ENCODE data around the gene PRR23A.
"Not testable (repeated sequence)": the region's sequence is repeated elsewhere in the genome, so short reads cannot be mapped to it uniquely, and the experiment has no call there.

The PRR23A gene

DNA sequence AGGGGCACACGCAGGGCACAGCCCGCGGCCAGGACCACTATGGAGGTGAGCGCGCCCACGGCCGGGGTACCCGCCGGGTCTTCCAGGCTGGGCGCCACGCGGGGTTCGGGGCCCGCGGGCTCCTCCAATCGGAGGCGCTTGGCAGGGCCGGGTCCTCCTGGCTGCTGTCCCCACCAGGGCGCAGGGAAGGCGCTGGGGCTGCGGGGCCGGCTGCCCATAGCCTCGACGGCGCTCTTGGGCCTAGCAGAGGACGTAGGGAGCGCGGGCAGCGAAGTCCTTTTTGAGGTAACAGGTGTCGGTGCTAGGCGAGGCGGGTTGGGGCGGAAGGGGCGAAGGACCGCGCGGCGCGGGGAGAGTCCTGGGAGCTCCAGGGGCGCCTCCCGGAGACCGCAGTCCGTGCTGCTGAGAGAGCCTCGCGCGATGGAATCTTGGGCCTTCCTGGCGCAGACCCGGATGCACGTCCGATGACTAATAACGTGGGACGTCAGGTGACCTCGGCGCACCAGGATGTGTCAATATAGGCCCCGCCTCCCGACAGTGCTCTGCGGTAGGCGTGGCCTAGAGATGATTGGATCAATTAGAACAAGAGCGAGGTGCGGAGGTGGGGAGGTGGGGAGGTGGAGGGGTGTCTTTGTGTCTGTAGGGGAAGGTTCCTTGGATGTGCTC, at the start of gene PRR23A:
PRR23A (minus strand) TSS at position 218 of the 666 bp plus-strand sequence; CDS start at position 218, 0 bp downstream.
- DNase-seq: no peak

DNA sequence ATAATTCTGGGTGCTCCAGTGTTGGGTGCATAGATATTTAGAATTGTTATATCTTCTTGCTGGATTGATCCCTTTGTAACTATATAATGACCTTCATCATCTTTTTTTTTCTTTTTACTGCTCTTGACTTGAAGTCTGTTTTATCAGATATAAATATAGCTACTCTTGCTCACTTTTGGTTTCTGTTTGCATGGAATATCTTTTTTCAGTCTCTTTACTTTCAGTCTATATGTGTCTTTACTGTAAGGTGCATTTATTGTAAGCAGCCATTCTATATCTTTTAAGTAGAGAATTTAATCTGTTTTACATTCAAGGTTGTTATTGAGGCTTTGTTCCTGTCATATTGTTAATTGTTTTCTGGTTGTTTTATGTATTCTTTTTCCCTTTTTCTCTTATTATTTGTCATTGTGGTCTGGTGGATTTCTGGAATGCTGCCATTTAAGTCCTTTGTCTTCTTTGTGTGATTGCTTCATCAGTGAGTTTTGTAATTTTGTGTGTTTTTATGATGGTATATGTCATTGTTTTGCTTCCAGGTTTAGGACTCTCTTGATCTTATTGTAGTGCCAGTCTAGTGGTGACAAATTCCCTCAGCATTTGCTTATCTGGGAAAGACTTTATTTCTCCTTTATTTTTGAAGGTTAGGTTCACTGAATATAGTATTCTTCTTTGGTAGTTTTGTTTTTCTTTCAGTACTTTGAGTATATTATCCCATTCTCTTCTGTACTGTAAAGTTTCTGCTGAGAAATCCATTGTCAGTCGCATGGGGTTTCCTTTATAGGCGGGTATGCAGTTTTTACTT, 46.9 kb upstream of the PRR23A start:
- DNase-seq: no peak

DNA sequence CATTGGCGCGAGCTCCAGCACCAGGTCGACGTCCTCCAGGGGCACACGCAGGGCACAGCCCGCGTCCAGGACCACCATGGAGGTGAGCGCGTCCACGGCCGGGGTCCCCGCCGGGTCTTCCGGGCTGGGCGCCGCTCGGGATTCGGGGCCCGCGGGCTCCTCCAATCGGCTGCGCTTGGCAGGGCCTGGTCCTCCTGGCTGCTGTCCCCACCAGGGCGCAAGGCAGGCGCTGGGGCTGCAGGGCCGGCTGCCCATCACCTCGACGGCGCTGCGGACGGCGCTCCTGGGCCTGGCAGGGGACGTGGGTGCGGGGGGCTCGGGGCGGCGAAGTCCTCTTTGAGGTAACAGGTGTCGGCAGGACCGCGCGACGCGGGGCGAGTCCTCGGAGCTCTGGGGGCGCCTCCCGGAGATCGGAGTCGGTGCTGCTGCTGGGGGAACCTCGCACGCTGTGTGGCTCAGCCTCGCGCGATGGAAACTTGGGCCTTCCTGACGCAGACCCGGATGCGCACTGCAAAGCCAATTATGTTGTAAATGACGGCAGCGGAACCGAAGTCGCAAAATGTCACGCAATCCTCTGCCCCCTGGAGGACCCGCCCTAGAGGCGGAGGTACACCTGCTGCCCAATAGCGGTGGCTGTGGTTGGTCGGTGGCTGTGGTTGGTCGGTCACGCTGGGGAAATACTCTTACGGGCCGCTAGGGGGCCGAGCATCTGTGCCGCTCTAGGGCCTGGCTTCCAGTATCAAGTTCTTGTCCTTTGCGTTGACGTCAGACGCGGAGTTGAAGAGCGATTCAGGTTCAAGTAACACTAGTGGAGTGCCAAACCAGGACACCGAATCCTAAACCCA, 38.5 kb upstream of the PRR23A start, which contains the start of gene PRR23C:
PRR23C (minus strand) TSS at position 527 of the 845 bp plus-strand sequence; CDS start at position 255, 272 bp downstream.
- no peak for DNase-seq

DNA sequence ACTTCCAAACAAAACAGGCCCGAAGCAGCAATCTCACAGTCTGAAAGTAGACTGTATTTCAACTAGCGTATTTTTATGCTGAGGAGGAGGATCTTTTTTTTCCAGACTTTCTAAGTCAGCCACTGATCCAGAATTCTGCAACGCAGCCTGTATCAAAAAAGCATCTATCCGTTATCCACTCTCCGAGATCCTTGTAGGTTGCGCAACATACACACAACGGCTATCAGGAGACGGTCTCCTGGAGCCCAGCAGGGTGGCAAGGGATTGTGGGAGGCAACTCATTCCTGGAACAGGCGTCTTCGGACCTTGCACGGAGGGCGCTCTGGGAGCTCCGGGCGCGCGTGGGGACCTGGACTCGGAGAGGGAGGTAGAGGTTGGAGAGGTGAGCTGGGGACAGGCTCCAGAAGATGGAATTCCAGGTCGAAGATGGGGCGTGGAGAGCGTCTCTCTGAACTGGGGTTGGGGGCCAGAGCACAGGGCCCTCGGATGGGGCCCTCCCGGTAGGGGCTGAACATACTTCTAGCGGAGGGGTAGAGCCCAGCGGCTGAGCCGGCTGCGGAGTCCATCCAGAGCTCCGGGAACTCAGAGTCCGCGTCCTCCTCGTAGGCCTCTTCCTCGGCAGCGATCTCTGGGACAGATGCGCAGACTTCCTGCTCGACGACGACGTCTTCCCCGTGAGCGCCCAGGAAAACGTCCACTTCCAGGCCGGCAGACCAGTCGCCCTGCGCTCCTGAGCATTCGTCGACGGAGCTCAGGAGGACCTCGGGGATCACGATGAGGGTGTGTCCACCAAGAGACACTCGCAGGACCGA, 37.7 kb upstream of the PRR23A start:
- DNase-seq: no peak

DNA sequence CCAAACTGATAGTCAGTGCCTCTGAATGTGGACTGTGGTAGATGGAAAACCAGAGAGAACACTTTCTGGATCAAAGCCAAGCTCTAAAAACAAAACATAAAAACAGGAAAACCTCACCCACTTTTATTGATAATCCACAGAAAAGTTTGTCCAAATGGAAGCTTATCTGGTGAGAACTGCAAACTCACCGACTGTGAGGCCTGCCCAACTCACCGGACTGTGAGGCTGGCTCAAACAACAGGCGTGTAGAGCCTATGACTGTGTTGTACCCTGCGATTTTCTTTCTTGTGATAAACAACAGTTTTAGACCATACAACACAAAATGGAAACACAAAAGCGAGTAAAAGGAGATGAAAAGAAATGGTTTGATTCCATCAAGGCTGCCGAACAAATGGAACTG, 31.4 kb upstream of the PRR23A start:
- DNase-seq: no peak

DNA sequence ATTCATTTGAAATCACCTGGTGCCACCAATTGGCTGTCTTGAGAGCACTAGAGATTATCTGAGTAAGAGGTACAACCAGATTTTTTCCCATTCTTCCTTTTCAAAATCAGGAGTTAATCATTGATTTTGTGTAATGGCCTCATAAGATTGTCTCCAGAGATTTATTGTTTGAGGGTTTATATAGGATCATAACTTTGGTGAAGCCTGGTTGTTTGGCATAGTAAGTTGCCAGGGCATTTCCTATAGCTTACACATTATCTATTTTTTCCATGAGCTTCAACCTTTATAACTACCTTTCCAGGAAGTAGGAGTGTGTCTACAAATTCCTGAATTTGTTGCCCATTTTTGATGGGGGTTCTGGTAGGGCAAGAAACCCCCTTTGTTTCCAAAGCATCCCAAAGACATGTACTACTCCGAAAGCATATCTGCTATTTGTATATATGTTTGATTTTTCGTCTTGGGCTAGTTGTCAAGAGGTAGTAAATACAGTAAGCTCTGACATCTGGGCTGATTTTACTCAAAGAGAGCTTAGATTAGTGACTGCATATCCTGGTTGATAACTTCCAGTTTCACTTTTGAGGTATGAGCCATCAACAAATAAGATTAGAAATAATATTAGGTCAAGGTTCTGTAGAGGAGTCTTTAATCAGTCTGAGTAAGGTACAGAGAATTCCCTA, 26.4 kb upstream of the PRR23A start:
- no peak for DNase-seq

DNA sequence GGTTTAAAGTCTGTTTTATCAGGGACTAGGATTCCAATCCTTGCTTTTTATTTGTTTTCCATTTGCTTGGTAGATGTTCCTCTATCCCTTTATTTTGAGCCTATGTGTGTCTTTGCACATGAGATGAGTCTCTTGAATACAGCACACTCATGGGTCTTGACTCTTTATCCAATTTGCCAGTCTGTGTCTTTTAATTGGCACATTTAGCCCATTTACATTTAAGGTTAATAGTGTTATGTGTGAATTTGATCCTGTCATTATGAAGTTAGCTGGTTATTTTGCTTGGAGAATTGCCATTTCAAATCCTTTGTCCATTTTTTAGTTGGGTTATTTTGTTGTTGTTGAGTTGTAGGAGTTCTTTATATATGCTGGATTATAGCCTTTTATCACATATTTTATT, 24.5 kb upstream of the PRR23A start:
- not testable (repeated sequence) for DNase-seq

DNA sequence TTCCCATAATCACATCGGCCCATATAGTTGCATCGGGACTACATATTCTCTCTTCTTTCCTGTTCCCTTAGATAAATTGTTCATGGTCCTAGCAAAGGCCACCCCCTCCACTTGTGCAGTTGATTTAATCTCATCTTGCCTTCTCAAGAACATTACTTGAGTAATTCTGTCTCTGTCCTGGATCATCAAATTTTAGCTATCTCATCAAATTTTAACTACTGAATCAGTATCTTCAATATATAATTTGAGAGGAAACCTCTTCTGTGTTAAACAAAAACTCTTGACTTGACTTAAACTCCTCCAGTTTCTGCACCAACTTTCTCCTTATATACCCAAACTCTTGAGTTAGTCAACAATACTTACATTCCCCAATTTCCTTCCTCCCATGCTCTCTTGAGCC, 18.9 kb upstream of the PRR23A start:
- no peak for DNase-seq

DNA sequence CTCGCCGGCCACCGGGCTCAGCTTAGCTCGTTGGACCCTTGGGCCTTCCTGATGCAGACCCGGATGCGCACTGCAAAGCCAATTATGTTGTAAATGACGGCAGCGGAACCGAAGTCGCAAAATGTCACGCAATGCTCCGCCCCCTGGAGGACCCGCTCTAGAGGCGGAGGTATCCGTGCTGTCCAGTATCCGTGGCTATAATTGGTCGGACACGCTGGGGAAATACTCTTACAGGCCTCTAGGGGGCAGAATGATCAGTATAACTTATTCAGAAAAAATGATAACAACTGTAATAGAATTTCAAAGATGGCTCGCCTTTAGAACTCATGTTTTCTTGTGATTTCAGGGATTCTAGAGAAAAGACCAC, 14.8 kb upstream of the PRR23A start, which contains the start of gene PRR23B:
PRR23B (minus strand) TSS at position 59 of the 367 bp plus-strand sequence. CDS start 265 bp downstream, outside the sequence.
- DNase-seq: no peak

DNA sequence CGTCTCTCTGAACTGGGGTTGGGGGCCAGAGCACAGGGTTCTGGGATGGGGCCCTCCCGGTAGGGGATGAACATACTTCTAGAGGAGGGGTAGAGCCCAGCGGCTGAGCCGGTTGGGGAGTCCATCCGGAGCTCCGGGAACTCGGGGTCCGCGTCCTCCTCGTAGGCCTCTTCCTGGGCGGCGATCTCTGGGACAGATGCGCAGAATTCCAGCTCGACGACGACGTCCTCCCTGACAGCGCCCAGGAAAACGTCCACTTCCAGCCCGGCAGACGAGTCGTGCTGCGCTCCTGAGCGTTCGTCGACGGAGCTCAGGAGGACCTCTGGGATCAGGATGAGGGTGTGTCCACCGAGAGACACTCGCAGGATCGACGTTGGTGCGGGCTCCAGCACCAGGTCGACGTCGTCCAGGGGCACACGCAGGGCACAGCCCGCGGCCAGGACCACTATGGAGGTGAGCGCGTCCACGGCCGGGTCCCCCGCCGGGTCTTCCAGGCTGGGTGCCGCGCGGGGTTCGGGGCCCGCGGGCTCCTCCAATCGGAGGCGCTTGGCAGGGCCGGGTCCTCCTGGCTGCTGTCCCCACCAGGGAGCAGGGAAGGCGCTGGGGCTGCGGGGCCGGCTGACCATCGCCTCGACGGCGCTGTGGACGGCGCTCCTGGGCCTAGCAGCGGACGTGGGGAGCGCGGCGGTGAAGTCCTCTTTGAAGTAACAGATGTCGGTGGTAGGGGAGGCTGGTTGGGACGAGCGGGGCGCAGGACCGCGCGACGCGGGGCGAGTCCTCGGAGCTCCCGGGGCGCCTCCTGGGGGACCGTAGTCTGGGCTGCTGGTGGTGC, 14.2 kb upstream of the PRR23A start:
- DNase-seq: no peak

DNA sequence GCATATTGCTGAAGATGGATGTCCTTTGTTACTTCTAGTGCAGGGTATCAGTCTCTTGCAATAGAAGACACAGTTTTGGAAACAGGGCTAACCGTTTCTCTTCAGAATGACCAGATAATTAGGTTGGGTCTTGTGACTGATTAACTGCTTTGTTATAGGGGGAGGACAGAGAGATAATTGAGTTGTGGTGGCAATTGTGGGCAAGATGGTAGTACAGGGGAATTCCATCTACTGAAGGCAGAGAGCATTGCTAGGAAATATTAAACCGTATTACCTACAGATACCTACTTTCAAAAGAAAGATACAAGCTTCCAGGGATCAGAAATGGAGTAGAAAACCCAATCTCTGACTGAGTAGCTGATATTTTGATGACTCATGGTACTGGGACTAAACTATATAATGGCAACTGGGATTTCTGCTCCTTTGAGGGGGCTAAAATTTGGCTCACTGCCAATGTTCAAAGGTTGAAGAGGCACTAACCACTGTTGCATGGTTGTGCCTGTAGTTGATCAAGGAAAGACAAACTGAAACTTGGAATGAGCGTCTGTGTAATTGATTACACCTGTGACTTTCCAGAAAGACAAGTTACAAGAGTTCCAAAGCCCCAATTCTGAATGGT, 10.5 kb upstream of the PRR23A start:
- DNase-seq: no peak

DNA sequence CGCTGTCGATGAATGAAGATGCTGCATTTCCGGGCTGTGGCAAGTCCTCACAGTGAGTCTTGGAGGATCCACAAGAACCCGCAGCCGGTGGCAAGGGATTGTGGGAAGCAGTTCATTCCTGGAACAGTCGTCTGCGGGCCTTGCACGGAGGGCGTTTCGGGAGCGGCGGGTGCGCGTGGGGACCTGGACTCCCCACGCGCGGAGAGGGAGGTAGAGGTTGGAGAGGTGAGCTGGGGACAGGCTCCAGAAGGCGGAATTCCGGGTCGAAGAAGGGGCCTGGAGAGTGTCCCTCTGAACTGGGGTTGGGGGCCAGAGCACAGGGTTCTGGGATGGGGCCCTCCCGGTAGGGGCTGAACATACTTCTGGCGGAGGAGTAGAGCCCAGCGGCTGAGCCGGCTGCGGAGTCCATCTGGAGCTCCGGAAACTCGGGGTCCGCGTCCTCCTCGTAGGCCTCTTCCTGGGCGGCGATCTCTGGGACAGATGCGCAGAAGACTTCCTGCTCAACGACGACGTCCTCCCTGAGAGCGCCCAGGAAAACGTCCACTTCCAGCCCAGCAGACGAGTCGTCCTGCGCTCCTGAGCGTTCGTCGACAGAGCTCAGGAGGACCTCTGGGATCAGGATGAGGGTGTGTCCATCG, 593 bp downstream of the PRR23A start:
- no peak for DNase-seq

DNA sequence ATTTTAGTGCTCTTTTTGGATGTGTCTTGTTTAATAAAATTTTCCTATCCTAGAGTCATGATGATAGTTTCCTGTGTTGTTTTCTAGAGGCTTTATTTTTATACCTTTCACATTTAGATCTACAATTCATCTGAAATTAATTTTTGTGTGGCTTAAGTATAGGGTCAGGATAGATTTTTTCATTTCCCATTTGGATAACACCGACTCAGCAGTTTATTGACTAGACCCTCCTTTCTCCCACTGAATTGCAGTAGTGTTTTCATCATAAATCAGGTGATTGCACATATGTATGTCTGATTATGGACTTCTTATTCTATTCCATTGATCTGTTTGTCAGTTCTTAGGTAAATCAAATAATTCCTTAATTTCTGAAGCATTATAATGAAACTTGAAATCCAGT, 10.4 kb downstream of the PRR23A start:
- DNase-seq: no peak

DNA sequence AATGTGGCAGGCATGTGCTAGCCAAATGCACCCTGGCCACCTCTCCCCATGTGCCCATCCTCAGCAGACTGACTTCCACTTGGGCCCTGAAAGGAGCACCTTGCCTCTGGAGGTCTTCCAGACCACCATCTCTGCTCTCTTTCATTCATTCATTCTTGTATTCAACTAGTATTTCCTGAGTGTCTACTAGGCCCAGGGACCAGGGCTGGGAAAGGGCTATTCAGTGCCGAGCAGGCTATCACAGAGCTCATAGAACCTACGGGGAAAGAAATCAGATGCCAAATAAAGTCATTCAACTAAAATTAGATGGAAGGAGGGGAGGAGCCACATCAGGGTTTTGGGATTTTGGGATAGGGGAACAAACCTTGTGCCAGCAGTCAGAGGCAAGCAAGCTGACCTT, 18.9 kb downstream of the PRR23A start:
- no peak for DNase-seq

DNA sequence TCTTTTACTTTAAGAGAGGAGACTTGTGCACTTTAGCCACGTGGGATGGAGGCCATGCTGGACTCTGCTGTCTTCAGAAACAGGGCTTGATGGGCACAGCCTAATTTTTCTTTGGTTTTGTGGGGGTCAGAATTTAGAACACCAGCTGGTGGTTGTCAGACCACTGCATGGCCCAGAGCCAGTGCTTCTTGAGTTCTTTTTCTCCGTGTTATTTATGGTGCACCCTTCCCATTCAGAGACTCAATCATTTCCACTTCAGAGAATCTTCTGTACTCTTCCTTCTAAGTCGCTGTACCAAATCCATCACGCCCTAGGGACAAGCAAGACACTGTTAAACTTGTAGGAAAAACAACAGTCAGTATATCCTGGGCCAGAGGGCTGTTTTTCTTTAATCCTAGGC, 20.1 kb downstream of the PRR23A start:
- no peak for DNase-seq

DNA sequence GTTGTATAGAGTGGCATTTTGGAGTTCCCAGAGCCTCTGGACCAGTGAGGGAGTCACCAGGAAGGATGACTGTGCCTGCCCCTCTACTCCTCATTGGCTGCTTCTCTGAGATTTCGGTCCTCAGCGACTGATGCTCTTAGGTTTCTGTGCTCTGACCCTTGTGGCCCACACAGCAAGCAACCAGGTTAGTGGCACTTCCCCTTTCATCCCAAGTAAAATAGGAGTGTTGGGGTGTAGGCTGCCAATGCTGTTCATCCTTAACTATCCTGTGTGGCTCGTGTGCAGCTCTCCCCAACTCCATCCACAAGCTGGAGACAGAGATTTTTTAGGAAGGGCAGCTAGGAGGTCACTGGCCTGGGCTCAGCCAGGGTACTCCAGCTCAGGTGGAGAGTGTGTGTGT, 21.3 kb downstream of the PRR23A start:
- no peak for DNase-seq

DNA sequence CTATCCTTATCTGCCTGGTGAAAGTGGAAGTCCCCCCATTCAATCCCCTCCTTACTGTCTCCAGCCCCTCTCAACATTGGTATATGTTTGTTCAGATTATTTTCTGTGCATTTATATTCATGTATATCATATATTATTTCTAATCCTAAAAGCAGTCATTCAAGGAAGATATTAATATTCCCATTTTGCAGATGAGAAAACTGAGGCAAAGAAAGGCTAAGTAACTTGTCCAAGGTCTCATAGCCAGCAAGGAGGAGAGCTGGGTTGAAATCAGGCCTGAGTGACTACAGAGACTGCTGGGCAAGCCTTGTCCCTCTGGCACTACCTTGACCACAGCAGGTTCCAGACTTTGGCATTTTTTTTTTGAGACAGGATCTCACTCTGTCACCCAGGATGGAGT, 30.0 kb downstream of the PRR23A start:
- no peak for DNase-seq

DNA sequence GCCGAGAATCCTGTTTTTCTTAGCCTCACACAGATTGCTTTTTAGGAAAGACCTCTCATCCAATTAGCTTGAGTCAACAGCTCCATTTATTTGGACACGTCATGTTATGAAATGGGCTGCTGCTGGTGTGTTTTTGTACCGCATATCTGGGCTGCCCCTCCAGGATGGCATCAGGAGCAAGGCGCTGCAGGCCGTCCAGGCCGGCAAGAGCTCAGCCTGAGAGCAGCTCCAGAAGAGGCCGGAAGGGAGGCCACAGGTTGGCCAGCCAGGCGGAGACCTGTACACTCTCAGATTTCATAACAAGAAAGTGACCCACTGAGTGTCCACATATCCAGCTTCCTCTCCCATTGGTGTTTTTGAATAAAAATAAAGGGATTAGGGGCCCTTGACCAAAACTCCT, 30.7 kb downstream of the PRR23A start:
- no peak for DNase-seq

DNA sequence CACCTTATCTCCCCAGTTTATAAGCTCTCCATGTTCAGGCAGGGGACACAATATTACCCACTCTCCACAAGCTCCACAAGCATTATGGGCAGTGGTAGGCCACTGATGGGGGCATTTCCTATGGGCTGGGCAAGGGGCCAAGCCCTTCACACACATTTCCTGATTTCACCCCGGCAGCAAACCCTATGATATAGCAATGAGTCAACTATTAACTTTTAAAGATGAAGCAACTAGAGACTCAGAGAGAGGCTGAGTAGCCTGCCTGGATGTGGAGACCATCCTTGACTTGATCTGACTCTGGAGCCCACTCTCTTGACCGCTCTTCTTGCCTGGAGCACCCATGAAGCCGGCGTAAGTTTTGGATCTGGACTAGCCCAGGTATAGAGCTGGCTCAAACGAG, 31.6 kb downstream of the PRR23A start:
- no peak for DNase-seq

DNA sequence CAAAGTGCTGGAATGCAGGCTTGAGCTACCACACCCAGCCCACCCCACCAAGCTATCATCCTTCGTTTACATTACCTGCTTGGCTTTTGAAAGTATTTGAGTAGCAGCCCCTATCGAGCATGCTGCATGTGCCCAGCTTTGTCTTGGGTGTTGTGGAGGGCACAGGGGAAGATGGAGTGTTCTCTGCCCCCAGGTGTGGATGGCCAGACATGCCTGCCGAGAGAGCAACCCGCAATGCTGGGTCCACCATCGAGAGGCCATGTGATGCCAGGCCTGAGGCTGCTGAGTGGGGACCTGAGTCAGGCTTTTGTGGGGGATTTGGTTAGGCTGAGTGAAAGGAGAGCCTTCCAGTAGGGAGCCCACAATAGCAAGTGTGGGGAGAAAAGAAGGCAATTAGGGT, 33.1 kb downstream of the PRR23A start:
- DNase-seq: no peak
